GM12892 (cell line): ENCODE data around the gene AMZ1.
A peak's percentile ranks its signal among the peaks of the same experiment; 100 is the strongest.

Experiments
- POLR2A ChIP-seq: IDR thresholded peaks from 2 replicates; pipeline ENCODE4 v1.6.1; 2011; ENCODE audit warnings: low read depth, low read length, control low read depth
- POLR2AphosphoS5 ChIP-seq: IDR thresholded peaks from 2 replicates; pipeline ENCODE4 v1.6.1; 2011; ENCODE audit warnings: low read depth, low read length, control low read depth

DNA sequence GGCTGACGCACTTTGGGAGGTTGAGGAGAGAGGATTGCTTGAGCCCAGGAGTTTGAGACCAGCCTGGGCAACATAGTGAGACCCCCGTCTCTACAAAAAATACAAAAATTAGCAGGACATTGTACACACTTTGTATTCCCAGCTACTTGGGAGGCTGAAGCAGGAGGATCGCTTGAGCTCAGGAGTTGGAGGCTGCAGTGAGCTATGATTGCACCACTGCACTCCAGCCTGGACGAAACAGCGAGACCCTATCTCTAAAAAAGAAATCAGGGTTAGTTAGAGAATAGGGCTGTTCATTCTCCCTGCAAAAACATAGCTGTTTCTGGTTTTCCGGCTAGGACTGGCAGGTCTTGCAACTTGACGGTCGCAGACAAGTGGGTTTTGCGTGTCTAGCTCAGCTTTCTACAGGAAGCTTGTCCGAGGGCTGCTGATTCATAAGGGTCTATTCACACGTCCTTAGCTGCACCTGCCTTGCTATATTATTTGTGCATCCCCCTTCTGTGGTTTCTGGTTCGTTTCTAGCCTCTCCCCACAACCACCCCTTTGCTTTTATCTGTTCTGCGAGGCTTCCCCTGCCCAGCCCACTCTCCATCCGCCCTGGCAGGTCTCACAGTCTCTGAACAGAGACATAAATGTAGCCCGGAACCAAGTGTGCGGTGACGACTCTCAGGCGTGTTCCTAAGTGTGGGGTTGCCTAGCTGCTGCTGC lies 10.7 kb downstream of the AMZ1 start:
- TF ChIP-seq POLR2A (peak; percentile 43; the same call in 1 of the 2 replicates), POLR2AphosphoS5 (peak; percentile 67)
